Liver (tissue), 3 donors: Measurements from ENCODE around the gene PRKAR1B.

Source experiments
- EGR1 ChIP-seq, 2 donors: IDR thresholded peaks; 2 replicates each; pipeline ENCODE4 v1.6.1; 2016 to 2018; ENCODE audit warnings: antibody characterized with exemption in 2 of 2, low read depth in 2 of 2
- FOXA1 ChIP-seq: IDR thresholded peaks from 2 replicates; pipeline ENCODE4 v1.6.1; 2016; ENCODE audit warnings: antibody characterized with exemption
- GABPA ChIP-seq, 2 donors: IDR thresholded peaks in 1 of 2; conservative IDR thresholded peaks in 1 of 2; 2 replicates each; pipeline ENCODE4 v1.6.1; 2016; ENCODE audit warnings: antibody characterized with exemption in 2 of 2, mild to moderate bottlenecking in 1 of 2, moderate library complexity in 1 of 2
- HNF4A ChIP-seq, 2 donors: conservative IDR thresholded peaks; 2 replicates each; pipeline ENCODE4 v1.6.1; 2016; ENCODE audit warnings: antibody characterized with exemption in 2 of 2, mild to moderate bottlenecking in 2 of 2
- JUND ChIP-seq, 2 donors: IDR thresholded peaks; 2 replicates each; pipeline ENCODE4 v1.6.1; 2016; ENCODE audit warnings: antibody characterized with exemption in 2 of 2
- NR2F2 ChIP-seq: IDR thresholded peaks from 2 replicates; pipeline ENCODE4 v1.6.1; 2016; ENCODE audit warnings: antibody characterized with exemption
- RAD21 ChIP-seq, 2 donors: IDR thresholded peaks; 2 replicates each; pipeline ENCODE4 v1.6.1; 2016; ENCODE audit warnings: antibody characterized with exemption in 2 of 2, mild to moderate bottlenecking in 2 of 2
- RXRA ChIP-seq, 2 donors: IDR thresholded peaks; 2 replicates each; pipeline ENCODE4 v1.6.1; 2017 to 2018; ENCODE audit warnings: antibody characterized with exemption in 2 of 2, mild to moderate bottlenecking in 1 of 2
- SP1 ChIP-seq: IDR thresholded peaks from 2 replicates; pipeline ENCODE4 v1.6.1; 2018; ENCODE audit warnings: antibody characterized with exemption, mild to moderate bottlenecking
- TAF1 ChIP-seq: conservative IDR thresholded peaks from 2 replicates; pipeline ENCODE4 v1.6.1; 2016; ENCODE audit warnings: antibody characterized with exemption, mild to moderate bottlenecking
- TF ChIP-seq, protein P1 (sequence below): fragments of 150-350 bp; IDR thresholded peaks from 2 replicates; pipeline ENCODE4 v1.5.1; 2017; ENCODE audit warnings: improper control_type of control experiment, low read depth, low read length; ENCODE audit not compliant: missing input control
- TF ChIP-seq, protein P2 (sequence below): IDR thresholded peaks from 2 replicates; pipeline ENCODE4 v1.6.1; 2016; ENCODE audit warnings: antibody characterized with exemption
- TF ChIP-seq, protein P3 (sequence below): IDR thresholded peaks from 2 replicates; pipeline ENCODE4 v1.6.1; 2016; ENCODE audit warnings: antibody characterized with exemption
- TF ChIP-seq, protein P4 (sequence below): IDR thresholded peaks from 2 replicates; pipeline ENCODE4 v1.6.1; 2016; ENCODE audit warnings: antibody characterized with exemption, mild to moderate bottlenecking
- donor health status: healthy.
- donor health status: healthy.

DNA sequence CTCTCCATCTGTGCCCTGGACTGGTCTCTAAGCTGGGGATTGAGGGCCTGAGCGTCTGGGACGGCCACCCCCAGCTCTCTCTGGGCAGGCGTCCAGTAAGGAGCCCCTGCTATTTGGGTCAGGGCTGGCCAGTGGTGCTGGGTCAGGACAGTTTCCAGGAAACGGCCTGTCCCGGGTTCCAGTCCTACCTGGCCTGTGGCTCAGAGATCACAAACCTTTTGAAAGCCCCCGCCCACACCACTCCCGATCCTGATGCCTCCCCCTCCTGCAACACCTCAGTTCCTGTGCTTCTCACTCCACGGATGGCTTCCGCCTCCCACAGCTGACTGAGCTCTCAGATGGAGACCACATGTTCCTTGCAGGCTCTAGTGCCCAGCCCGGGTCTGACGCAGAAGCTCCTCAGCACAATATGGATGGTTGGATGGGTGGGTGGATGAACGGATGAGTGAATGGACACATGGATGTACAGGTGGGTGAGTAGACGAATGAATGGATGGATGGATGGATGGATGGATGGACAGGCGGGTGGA lies 115.7 kb downstream of the PRKAR1B start:
- TF ChIP-seq, protein P1, sequence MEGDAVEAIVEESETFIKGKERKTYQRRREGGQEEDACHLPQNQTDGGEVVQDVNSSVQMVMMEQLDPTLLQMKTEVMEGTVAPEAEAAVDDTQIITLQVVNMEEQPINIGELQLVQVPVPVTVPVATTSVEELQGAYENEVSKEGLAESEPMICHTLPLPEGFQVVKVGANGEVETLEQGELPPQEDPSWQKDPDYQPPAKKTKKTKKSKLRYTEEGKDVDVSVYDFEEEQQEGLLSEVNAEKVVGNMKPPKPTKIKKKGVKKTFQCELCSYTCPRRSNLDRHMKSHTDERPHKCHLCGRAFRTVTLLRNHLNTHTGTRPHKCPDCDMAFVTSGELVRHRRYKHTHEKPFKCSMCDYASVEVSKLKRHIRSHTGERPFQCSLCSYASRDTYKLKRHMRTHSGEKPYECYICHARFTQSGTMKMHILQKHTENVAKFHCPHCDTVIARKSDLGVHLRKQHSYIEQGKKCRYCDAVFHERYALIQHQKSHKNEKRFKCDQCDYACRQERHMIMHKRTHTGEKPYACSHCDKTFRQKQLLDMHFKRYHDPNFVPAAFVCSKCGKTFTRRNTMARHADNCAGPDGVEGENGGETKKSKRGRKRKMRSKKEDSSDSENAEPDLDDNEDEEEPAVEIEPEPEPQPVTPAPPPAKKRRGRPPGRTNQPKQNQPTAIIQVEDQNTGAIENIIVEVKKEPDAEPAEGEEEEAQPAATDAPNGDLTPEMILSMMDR: no peak
- TF ChIP-seq RXRA (IDR thresholded peaks at IDR 0.05) (no peak), GABPA (IDR thresholded peaks at IDR 0.05 in 1 of 2, conservative IDR thresholded peaks at IDR 0.05 in 1 of 2) (no peak), FOXA1 (no peak), JUND (IDR thresholded peaks at IDR 0.05) (no peak), HNF4A (conservative IDR thresholded peaks at IDR 0.05) (no peak), SP1 (no peak), TAF1 (no peak), RAD21 (IDR thresholded peaks at IDR 0.05) (peak in 1 of 2 donors; percentile 2), EGR1 (IDR thresholded peaks at IDR 0.05; ENCODE audit: low read depth in 2 of 2) (no peak), NR2F2 (peak; percentile 4)
- TF ChIP-seq, protein P2, sequence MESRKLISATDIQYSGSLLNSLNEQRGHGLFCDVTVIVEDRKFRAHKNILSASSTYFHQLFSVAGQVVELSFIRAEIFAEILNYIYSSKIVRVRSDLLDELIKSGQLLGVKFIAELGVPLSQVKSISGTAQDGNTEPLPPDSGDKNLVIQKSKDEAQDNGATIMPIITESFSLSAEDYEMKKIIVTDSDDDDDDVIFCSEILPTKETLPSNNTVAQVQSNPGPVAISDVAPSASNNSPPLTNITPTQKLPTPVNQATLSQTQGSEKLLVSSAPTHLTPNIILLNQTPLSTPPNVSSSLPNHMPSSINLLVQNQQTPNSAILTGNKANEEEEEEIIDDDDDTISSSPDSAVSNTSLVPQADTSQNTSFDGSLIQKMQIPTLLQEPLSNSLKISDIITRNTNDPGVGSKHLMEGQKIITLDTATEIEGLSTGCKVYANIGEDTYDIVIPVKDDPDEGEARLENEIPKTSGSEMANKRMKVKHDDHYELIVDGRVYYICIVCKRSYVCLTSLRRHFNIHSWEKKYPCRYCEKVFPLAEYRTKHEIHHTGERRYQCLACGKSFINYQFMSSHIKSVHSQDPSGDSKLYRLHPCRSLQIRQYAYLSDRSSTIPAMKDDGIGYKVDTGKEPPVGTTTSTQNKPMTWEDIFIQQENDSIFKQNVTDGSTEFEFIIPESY: no peak
- TF ChIP-seq, protein P3, sequence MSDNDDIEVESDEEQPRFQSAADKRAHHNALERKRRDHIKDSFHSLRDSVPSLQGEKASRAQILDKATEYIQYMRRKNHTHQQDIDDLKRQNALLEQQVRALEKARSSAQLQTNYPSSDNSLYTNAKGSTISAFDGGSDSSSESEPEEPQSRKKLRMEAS: no peak
- TF ChIP-seq, protein P4, sequence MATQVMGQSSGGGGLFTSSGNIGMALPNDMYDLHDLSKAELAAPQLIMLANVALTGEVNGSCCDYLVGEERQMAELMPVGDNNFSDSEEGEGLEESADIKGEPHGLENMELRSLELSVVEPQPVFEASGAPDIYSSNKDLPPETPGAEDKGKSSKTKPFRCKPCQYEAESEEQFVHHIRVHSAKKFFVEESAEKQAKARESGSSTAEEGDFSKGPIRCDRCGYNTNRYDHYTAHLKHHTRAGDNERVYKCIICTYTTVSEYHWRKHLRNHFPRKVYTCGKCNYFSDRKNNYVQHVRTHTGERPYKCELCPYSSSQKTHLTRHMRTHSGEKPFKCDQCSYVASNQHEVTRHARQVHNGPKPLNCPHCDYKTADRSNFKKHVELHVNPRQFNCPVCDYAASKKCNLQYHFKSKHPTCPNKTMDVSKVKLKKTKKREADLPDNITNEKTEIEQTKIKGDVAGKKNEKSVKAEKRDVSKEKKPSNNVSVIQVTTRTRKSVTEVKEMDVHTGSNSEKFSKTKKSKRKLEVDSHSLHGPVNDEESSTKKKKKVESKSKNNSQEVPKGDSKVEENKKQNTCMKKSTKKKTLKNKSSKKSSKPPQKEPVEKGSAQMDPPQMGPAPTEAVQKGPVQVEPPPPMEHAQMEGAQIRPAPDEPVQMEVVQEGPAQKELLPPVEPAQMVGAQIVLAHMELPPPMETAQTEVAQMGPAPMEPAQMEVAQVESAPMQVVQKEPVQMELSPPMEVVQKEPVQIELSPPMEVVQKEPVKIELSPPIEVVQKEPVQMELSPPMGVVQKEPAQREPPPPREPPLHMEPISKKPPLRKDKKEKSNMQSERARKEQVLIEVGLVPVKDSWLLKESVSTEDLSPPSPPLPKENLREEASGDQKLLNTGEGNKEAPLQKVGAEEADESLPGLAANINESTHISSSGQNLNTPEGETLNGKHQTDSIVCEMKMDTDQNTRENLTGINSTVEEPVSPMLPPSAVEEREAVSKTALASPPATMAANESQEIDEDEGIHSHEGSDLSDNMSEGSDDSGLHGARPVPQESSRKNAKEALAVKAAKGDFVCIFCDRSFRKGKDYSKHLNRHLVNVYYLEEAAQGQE: no peak
